T-helper 1 cell (primary cell): Measurements from ENCODE around the gene ZNF117.
A peak's percentile ranks its signal among the peaks of the same experiment; 100 is the strongest.
"Not testable (repeated sequence)": the region's sequence is repeated elsewhere in the genome, so short reads cannot be mapped to it uniquely, and the experiment has no call there.

Experiments used
- DNase-seq, 5 donors: peaks; one replicate each; pipeline ENCODE4 v3.0.0-alpha.2; 2012 to 2020
- total RNA-seq, 4 donors: gene quantifications; one replicate each; lab custom pipeline; 2026; lab: John Stamatoyannopoulos, UW

Gene ZNF117
- total RNA-seq: 2.7 to 9.0 (median 8.1) reads per million in 4 donors

DNA sequence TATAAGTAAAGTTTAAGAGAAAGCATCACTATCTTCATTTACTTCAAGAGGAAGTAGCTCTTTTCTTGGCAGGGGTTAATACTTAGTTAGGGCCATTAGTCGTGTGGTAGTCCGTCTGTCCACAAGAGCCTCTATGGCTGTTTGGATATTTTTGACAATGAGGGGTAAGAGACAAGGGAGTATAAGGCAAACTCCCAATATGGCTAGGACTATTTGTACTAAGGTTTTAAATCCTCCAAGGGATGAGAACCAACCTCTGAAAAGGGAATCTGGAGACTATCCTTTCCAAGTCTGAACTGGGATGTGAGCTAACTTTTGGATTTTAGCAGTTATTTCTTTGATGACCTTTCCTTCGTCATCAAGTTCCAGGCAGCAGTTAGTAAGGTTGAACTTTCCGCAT, at the start of gene ZNF117:
Gene ZNF117, minus strand, starts transcription at position 101 of the 400 bp plus-strand sequence.
- DNase-seq: no peak

DNA sequence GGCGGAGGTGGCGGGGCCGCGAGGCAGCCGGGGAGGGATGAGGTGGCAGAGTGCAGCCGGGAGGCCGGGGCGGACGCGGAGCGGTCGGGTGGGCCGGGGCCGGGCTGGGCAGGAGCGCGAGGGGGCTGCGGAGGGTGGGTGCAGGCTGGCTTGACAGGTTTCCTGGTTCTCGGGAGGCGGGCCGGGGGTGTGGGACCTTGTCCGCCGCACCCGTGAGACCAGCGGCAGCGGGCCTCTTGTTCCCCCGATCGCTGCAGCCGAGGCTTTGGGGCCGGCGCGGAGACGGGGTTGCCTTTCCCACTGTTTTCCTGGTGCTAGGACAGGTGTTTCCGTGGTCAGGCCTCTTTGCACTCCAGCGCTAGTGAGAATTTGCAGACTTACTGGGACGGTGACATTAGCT, 47.9 kb upstream of the ZNF117 start:
- DNase-seq: peak; percentile 9 to 15 (median 13)

DNA sequence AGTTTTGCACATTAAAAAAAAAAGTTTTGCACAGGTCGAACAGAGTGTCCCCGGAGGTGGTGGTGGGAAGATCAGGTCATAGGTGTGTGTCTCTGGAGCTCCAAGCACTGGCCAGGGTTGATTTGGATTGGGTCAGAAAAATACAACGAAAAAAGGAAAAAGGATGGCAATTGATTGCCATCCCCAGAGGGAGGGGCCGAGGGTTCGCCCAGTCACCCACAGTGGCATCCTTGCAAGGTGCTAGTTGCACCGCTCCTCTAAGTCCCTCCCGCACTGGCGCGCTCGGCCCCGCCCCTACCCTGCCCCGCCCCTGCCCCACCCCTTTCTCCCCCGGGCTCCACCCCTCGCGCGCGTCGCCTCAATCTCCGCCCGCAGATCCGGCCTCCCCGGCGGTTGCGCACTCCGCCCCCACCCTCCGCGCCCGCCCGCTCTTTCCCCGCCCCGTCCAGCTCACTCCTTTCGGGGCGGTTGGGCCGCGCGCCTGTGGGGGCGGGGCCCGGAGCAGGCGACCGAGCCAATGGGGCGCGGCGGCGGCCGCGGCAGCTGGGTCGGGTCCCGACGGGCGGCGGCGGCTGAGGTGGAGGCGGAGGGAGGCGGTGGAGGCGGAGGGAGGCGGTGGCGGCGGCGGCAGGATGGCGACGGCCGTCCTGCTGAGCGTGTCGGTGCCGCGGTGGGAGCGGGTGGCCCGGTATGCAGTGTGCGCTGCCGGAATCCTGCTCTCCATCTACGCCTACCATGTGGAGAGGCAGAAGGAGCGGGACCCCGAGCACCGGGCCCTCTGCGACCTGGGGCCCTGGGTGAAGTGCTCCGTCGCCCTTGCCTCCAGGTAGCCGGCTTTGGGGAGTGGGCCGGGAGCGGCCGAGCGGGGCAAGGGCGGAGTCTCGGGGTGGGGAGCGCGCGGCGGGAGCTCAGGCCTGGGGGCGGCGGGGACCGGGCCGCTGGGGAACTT, 47.2 kb upstream of the ZNF117 start:
- peak; percentile 87 to 96 (median 92) for DNase-seq

DNA sequence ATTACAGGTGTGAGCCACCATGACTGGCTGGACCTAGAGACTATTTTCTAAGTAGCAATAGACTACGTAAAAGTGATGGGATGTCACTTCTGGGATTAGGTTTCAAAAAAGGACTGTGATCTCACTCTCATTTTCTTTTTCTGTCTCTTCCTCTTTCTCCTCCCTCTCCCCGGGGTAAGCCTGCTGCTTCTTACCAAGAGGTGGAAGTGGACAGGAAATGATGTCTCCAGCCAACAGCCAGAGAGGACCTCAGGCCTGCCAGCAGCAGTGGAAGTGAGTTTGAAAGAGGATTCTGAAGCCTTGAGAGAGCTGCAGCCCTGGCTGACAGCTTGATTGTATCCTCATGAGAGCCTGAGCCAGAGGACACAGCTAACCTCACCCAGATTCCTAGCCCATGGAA, 45.7 kb upstream of the ZNF117 start:
- not testable (repeated sequence) for DNase-seq

- DNase-seq: not testable (repeated sequence)
These were observed 44.6 kb upstream of the ZNF117 start for GRCh38 chr7:65035469-65035868.

DNA sequence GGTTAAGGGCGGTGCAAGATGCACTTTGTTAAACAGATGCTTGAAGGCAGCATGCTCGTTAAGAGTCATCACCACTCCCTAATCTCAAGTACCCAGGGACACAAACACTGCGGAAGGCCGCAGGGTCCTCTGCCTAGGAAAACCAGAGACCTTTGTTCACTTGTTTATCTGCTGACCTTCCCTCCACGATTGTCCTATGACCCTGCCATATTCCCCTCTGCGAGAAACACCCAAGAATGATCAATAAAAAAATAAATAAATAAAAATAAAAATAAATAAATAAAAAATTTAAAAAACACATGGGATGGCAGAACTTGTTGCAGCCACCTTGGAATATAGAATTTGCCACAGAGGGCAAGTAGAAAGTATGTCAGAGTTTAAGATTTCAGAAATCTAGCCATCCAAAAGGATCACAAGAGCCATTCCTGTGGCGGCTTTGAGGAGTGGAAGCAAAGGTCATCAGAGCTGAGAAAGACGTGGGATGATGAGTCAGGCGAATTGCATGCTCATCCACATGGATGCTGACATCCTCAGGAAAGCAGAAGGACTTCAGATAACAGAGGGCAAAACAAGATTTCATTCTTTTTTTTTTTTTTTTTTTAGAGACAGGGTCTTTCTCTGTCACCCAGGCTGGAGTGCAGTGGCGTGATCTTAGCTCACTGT, 43.4 kb upstream of the ZNF117 start:
- not testable (repeated sequence) for DNase-seq

GRCh38 chr7:65033391-65033790, 42.6 kb upstream of the ZNF117 start:
- DNase-seq: not testable (repeated sequence)

GRCh38 chr7:65025023-65025422, 34.2 kb upstream of the ZNF117 start:
- not testable (repeated sequence) for DNase-seq

DNA sequence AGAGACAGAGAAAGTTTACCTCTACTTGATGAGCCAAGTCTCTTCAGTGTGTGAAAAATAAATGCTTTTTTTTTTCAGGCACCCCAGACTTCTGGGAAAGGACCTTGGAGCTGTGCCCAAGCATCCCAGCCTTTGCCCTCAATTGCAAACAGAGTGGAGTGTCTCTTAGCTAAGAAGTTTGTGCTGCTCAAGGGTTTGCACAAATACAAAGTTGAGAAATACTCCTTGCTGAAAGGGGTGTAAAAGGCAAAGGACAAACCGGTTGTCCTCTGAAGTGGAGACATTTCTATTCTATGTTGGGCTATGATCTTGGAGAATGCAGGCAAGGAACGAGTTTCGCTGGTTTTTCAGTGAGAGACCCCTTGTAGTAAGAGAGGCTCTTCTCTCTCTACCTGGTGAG, 30.1 kb upstream of the ZNF117 start:
- DNase-seq: not testable (repeated sequence)

DNA sequence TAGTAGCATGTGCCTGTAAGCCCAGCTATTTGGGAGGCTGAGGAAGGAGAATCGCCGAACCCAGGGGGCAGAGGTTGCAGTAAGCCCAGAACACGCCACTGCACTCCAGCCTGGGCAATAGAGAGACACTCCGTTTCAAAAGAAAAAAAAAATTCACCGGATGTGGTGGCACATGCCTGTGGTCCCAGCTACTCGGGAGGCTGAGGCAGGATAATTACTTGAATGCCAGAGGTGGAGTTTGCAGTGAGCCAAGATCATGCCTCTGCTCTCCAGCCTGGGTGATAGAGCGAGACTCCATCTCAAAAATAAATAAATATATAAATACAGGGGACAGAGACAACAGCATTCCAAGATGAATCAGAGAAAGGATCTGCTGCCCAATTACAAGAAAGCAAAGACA, 19.0 kb upstream of the ZNF117 start:
- DNase-seq: not testable (repeated sequence)

DNA sequence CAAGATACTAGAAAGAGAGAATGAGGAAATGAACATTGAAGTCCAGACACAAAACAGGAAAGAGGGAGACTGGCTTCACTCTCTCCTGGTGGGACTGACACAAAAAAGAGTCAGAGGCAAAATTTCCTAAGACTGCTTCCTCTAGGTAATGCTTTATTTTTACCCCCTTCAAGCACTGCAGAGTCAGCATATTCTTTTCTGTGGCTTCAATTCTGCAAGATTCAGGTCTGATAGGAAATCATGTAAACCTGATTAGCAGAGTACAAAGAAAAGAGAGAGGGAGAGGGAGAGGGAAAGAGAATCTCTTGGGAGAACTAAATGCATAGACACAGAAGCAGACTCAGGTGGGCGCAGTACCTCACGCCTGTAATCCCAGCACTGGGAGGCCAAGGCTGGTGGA, 18.6 kb upstream of the ZNF117 start:
- DNase-seq: not testable (repeated sequence)

DNA sequence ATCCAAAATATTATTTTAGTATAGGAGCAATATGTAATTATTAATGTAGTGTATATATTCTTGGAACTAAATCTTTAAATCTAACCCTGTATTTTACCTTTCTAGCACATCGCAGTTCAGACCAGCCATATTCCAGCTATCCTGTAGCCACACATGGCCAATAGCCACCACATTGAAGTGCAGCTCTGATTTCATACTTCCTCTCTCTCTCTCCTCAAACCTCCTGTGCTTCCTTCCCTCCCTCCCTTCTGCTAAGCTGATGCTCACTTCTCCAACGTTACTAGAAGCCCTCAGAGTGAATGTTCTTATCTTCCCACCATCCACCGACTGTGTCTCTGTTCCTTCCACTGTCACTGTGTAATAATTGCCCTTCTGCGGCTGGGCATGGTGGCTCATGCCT, 16.2 kb upstream of the ZNF117 start:
- peak in 1 of 5 donors; percentile 15 for DNase-seq

DNA sequence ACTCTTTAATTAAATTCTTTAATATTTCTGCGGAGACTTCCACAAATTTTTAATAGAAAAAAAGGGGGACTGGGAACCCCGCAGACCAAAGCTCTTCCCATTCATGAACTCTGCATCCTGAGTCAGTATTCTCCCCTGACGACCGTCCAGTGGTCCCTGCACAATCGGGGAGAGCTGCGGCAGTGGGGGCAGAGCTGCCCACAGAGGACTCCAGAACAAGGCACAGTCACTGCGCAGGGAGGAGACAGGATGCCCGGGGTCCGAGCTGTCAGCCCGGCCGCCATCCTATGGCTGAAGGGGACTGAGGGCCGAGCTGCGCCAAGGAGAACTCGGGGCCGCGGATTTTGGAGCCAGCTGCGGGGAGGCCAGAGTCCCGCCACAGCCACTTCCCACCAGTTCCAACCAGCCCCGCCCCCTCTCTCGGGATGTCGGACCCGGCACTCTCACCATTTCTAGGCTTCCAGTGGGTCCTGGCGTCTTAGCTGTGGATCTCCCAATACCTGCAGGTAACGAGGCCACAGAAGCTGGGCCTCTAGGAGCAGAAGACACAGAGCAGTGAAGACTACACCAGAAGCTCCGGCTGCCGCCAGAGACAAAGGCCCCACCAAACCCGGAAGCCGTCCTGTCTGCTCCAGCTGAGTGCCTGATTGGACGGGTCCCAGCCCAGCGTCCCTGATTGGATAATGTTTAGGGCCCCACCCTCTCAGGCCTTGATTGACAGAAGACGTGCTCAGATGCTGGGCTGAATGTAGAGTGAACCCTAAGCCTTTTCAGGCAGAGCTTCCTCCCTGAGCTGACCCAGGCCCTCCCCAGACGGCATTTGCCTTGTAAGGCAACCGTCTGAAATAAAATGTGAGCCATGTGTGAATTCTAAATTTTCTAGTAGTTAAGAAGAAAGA, 15.5 kb upstream of the ZNF117 start, which contains the start of gene ERV3-1:
Gene ERV3-1, minus strand, starts transcription at position 594 of the 899 bp plus-strand sequence. CDS start 13,661 bp downstream, outside the sequence.
- DNase-seq: peak; percentile 76 to 96 (median 86)

- DNase-seq: no peak
These were observed 13.7 kb upstream of the ZNF117 start for GRCh38 chr7:65004575-65004974.

GRCh38 chr7:65002972-65003585, 12.2 kb upstream of the ZNF117 start:
- no peak for DNase-seq

DNA sequence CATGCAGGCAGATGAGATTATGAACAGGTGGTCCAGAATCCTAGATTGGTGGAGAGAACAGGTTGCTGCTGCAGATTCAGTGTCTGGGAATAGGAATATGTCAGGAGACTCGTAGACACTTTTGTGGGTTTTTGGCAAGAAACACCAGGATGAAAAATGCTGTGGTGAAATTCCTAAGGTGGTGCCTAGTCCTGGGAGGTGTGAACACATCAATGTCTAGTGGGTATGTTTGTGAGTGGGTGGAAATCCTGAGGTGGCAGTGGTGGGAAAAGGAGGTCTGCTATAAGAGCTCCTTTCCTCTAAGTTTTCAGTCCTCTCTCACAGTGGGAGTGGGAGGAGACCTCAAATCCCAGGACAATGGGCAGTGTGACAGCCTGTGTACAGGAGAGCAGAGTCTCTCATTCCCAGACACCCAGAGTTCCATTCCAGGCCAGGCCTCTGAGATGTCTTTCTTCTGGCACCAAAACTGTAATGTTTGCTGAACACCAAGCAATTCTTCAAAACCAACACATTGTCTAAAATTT, 10.5 kb upstream of the ZNF117 start:
- no peak for DNase-seq

DNA sequence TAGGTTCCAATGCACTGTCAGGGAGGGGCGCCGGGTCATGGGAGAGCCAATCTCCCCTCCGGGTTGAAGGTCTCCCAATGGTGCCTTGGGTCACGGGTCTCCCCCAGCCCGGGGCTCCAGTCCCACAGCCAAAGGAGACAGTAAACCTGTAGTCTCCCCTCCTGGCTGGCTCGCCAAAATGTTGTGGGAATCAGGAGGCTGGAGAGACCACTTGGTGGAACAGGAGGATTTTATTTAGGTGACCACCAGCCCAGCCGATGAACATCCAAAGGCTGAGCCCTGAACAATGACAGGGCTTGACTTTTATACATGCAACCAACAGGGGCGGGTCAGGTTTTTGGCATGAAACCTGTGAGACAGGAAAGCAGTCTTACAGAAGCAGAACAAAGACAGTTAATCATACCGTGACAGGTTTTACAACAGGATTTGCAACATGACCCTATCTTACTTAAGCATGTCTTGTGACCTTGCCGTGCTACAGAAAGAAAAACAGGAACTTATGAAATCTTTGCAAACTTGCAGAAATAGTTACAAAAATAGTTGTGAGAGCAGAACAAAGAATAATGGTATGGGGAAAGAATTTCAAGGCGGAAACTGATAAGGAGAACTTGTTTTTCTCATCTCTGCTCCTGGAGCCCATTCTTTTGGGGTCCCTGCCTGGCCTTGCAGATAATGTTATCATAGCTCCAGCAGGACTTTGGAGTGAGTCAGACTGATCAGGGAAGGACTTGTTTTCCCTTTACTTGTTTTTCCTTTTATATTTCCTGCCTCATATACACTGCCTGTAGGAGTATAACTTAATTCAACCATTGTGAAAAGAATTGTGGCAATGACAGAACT, 8.5 kb upstream of the ZNF117 start:
- no peak for DNase-seq

- no peak for DNase-seq
These were observed 8.0 kb upstream of the ZNF117 start for GRCh38 chr7:64998865-64999164.

- no peak for DNase-seq
These were observed 7.1 kb upstream of the ZNF117 start for GRCh38 chr7:64997927-64998391.

DNA sequence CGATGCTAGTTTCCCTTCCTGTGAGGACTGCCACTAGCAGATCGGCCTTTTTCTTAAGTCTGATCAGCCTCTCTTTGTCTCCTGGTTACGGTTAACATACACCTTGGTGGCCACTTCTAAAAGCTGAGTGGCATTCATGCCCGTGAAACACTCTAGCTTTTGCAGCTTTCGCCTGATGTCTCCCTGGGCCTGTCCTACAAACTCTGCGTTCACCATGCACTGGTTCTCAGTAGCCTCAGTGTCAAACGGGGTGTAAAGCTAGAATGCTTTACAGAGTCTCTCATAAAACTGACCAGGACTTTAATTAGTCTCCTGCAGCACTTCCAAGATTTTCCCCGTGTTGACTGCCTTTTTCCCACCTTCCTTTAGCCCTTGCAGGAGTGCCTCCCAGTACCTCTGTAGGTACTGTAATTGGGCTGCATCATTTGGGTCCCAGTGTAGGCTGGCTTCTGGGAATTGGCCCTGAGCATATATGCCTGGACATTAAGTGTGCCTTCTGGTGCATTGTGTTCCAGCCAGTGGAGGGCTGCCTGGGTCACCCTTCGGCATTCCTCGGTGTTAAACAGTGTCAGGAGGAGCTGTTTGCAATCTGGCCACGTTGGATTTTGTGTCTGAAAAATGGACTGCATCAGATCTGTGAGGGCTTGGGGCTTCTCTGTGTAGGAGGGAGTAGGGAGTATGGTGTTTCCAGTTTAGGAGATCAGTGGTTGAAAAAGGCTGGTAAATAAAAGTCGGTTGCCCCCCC, 6.5 kb upstream of the ZNF117 start:
- DNase-seq: no peak
